Pons (tissue), 1 donor: ENCODE measurements around the gene TBX22.
"Not testable (repeated sequence)": the region's sequence is repeated elsewhere in the genome, so short reads cannot be mapped to it uniquely, and the experiment has no call there.

Experiments
- DNase-seq: peaks from one replicate; pipeline ENCODE4 v3.0.0-alpha.2; 2016; ENCODE audit warnings: low spot score

Gene TBX22

GRCh38 chrX:80014141-80014940 lies at the start of gene TBX22:
TSS of gene TBX22 (plus strand) at chrX:80014753. CDS start at chrX:80022270, 7,517 bp downstream.
- no peak for DNase-seq

GRCh38 chrX:79975605-79976004 lies 38.9 kb upstream of the TBX22 start:
- no peak for DNase-seq

- DNase-seq, result no peak
Measured at GRCh38 chrX:80004458-80004857, 10.1 kb upstream of the TBX22 start.

- no peak for DNase-seq
Measured at GRCh38 chrX:80011522-80011921, 3.0 kb upstream of the TBX22 start.

- no peak for DNase-seq
Measured at GRCh38 chrX:80016182-80016581, 1.6 kb downstream of the TBX22 start.

GRCh38 chrX:80021621-80022020 lies 7.1 kb downstream of the TBX22 start:
- DNase-seq, result no peak

- no peak for DNase-seq
Measured at GRCh38 chrX:80022363-80023031, 7.9 kb downstream of the TBX22 start.

GRCh38 chrX:80026116-80026515 lies 11.6 kb downstream of the TBX22 start:
- no peak for DNase-seq

- not testable (repeated sequence) for DNase-seq
Measured at GRCh38 chrX:80066156-80066555, 51.6 kb downstream of the TBX22 start.

- not testable (repeated sequence) for DNase-seq
Measured at GRCh38 chrX:80075625-80076024, 61.1 kb downstream of the TBX22 start.
